GM13977 (cell line): Measurements from ENCODE around the gene SLC25A11.

Experiments
- DNase-seq: peaks from one replicate; pipeline ENCODE4 v3.0.0; 2012; ENCODE audit warnings: low spot score
- in situ Hi-C: fragments of 300-500 bp; cut with MboI; formaldehyde crosslinking; loops from one replicate; pipeline ENCODE4 v1.12.0; 2022; ENCODE audit warnings: low sequenced_read_pairs, low pct_unique_long_range_greater_than_20kb, mixed read lengths, inconsistent platforms; ENCODE audit not compliant: unreplicated experiment
- TF ChIP-seq, protein P1 (sequence below): IDR thresholded peaks from 2 replicates; pipeline ENCODE4 v1.5.1; 2012; ENCODE audit warnings: mild to moderate bottlenecking, control low read depth; ENCODE audit not compliant: insufficient read depth; ENCODE audit errors: extremely low read depth, missing control alignments

The SLC25A11 gene

DNA sequence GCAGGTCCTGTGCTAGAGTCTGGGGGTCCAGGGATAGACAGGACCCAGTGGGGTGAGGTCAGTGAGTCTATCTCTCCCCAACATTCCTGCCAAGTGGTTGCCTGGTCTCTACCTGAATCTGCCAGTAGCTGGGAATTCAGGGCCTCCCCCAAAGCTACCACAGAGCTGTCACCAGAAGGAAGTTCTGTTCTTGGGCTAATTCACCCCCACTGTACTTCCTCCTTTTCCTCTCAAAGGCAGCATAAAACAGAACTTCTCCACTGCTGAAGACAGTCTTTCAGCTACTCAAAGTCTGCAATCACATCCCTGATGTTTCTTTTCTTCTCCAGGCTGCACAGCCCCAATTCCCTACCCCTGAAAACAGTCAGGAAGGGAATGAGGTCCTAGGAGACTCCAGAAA is 38.9 kb upstream of the SLC25A11 start:
- TF ChIP-seq, protein P1, sequence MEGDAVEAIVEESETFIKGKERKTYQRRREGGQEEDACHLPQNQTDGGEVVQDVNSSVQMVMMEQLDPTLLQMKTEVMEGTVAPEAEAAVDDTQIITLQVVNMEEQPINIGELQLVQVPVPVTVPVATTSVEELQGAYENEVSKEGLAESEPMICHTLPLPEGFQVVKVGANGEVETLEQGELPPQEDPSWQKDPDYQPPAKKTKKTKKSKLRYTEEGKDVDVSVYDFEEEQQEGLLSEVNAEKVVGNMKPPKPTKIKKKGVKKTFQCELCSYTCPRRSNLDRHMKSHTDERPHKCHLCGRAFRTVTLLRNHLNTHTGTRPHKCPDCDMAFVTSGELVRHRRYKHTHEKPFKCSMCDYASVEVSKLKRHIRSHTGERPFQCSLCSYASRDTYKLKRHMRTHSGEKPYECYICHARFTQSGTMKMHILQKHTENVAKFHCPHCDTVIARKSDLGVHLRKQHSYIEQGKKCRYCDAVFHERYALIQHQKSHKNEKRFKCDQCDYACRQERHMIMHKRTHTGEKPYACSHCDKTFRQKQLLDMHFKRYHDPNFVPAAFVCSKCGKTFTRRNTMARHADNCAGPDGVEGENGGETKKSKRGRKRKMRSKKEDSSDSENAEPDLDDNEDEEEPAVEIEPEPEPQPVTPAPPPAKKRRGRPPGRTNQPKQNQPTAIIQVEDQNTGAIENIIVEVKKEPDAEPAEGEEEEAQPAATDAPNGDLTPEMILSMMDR, result no peak
- no peak for DNase-seq
- in situ Hi-C loops, result no loop called here

DNA sequence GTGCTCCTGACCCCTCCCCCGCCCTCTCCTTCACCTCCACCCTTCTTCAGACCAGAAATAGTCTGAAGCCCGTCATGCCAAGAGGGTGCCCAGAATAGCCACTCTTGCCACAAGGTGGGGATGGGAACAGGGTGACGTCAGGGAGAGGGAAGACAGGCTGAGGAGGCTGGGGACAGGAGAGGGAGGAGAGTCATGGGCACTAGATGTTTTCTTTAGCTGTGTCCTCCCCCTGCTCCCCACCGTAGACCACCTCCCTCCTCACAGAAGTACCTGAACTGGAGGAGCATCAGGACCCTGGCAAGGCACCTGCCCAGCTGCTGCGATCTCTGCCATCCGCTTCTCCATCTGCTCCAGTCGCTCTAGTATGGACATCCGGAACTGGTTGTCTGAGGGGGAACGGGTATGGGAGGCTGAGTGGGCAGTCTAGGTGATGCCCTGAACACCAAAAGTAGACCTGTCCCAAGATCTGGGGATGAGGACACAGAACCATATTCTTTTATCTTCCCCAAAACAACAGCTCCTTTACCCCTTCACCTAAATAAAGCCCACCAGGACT is 34.3 kb upstream of the SLC25A11 start:
- TF ChIP-seq, protein P1, result no peak
- no peak for DNase-seq
- in situ Hi-C loops, result no loop called here

DNA sequence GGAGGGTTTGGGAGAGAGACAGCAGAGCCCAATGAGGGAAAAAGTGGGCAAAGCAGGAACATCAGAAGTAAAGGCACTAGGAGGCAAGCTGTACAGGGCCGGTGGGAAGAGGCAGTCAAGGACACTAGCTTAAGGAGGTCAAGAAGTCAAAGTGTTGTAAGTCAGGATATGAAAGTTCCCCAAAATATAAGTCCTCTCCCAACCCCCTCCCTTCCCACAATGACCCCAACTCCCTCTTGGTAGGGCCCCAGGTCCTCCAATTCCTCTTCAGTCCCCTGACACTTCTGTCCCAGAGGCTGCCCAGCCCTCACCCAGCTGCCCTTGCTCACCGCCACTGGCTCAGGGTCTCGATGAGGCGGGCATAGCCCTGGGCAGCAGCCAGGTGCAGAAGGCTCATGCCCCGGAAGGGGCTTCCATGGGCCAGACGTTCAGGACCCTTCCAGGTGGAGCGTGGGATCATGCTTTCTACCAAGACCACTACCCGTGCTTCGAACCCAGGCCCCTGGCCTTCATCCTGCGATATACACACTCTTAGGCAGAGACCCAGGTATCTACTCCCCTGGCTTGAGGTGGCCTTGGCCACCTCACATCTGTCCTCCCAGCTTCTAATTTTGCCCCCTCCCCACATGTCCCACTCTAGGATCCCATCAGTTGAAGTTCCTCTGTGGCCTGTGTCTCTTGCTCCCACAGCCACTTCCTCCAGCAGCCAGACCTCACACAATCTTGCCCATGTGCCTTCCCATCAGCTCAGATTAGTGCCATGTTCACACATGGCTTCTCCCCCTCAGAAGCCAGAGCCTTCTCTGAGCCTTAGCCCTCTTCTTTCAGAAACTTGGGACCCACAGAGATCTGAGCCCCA is 33.6 kb upstream of the SLC25A11 start:
- in situ Hi-C loops, result no loop called here

DNA sequence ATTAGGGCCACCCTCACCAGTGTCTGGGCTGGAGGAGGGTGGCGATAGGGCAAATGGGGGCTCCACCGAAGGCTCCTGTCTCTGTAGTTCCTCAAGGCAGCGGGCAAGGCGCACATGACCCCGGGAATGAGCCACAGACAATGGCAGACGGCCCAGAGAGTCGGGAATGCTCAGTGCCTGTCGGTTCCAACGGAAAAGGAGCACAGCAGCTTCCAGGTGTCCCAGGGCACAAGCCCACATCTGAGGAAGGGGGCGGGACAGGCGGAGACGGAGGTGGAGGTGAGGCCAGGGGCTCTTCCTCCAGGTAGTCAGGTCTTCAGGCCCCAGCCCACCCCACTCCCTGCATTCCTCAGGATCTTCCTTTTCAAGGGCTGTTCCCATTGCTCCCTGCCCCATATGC is 32.9 kb upstream of the SLC25A11 start:
- no peak for DNase-seq
- in situ Hi-C loops, result no loop called here
- TF ChIP-seq, protein P1, result no peak

More for the DNA sequence above, 33.6 kb upstream of the SLC25A11 start:
- TF ChIP-seq, protein P1, result no peak
- no peak for DNase-seq

DNA sequence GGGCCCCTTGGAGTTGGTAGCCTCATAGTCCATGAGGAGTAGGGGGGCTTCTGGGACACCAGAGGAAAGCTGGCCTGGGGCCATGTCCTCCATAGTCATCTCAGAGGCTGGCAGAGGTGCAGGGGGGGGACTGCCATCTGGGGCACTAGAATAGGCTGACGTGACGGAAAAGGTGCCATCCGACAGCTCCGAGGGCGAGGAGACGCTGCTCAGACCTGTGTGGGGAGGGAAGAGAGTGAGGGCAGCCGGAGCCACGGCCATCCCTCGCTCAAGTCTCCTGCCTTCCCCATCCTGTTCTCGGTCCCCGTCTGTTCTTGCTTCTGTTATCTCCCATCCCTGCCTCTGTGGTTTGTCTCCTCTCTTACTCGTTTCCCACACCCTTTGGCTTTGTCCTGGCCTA is 32.5 kb upstream of the SLC25A11 start:
- in situ Hi-C loops, result no loop called here
- DNase-seq, result no peak

DNA sequence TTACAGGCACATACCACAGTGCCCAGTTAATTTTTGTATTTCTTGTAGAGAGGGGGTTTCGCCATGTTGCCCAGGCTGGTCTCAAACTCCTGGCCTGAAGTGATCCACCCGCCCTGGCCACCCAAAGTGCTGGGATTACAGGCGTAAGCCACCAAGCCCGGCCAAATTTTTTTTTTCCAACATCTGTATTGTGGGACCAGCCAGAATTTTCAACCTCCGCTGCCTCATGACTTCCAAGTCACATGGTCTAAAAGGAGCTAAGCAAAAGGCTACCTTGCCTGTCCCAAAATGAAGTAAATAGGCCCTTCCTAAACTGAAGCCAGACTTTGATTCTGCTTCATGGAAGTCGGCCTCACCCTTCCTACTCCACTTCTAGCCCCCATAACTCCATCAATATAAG is 32.0 kb upstream of the SLC25A11 start:
- TF ChIP-seq, protein P1, result no peak
- DNase-seq, result no peak
- in situ Hi-C loops, result no loop called here

More for the DNA sequence above, 32.5 kb upstream of the SLC25A11 start:
- TF ChIP-seq, protein P1, result no peak
